HepG2 (cell line): ENCODE data around the gene UCHL3. TPM values are rescaled to one million over a fixed set of nuclear protein-coding genes. Genes with fewer than 3 reads are reported as not detected.

Experiments
- ATAC-seq: fragments of 200-7000 bp; cut with Tn5 transposase; 3 replicates; pipeline ENCODE4 v1.9.1; 2020; ENCODE audit warnings: mild to moderate bottlenecking, moderate library complexity
- BruUV-seq: library from RNA; stranded (reverse); fragments of 400-500 nt; replicated peaks from 2 replicates; lab custom pipeline; 2021; lab: Mats Ljungman, UMichigan
- CTCF ChIA-PET: fragments of 300-600 bp; formaldehyde crosslinking; extraction: SDS; loops from one replicate; lab custom pipeline; 2021; ENCODE audit warnings: low total read pairs, inconsistent platforms, low intra/inter-chr PET ratio; lab: Yijun Ruan, JAX
- POLR2A ChIA-PET: fragments of 350-600 bp; sonication (Branson Sonifier 250); formaldehyde crosslinking; loops from one replicate; lab custom pipeline; 2020; ENCODE audit warnings: antibody characterized with exemption, inconsistent platforms; lab: Yijun Ruan, JAX
- DNase-seq: peaks from one replicate; pipeline ENCODE4 v3.0.0-alpha.2; 2015; ENCODE audit warnings: low spot score
- FAIRE-seq: peaks from 3 replicates; lab custom pipeline; 2011; peaks lifted over from hg19 to GRCh38; lab: Jason Lieb, UNC
- H2AFZ ChIP-seq: one replicate; pipeline ENCODE4 v1.6.1; 2011; ENCODE audit warnings: low read length, inconsistent platforms
- H3K27ac ChIP-seq: fragments of 300-600 bp; 3 replicates; pipeline ENCODE4 v1.8.0; 2011; ENCODE audit warnings: mixed run types, mild to moderate bottlenecking, mixed read lengths, low read length, inconsistent platforms; ENCODE audit not compliant: insufficient read depth; ENCODE audit errors: extremely low read length
- H3K27me3 ChIP-seq, 2 experiments: fragments of 200-600 bp in 1 of 2; 2 replicates in 1 of 2; 3 replicates in 1 of 2; pipeline versions ENCODE4 v1.6.0 to v1.8.0; 2011; ENCODE audit warnings: low read length in 2 of 2, mild to moderate bottlenecking in 2 of 2, moderate library complexity in 2 of 2, inconsistent platforms in 1 of 2; ENCODE audit not compliant: insufficient read depth in 2 of 2, control insufficient read depth in 1 of 2
- H3K36me3 ChIP-seq, 2 experiments: fragments of 200-600 bp in 1 of 2; replicated peaks in 1 of 2; 2 replicates in 1 of 2; 3 replicates in 1 of 2; pipeline versions ENCODE4 v1.5.1 to v1.8.0; 2011; ENCODE audit warnings: low read length in 2 of 2, inconsistent platforms in 1 of 2; ENCODE audit not compliant: insufficient read depth in 2 of 2, control insufficient read depth in 1 of 2
- H3K4me1 ChIP-seq: 2 replicates; pipeline ENCODE4 v1.5.1; 2012; ENCODE audit warnings: low read length, inconsistent platforms; ENCODE audit not compliant: insufficient read depth
- H3K4me2 ChIP-seq: 2 replicates; pipeline ENCODE4 v1.6.0; 2011; ENCODE audit warnings: low read depth, low read length, inconsistent platforms
- H3K4me3 ChIP-seq, 3 experiments: fragments of 200-600 bp in 1 of 3; sonication (generic), shearing (Covaris generic) in 1 of 3; replicated peaks in 1 of 3; 2 replicates each; pipeline ENCODE4 v1.5.1; 2011 to 2016; ENCODE audit warnings: low read length in 3 of 3, inconsistent platforms in 2 of 3, low read depth in 2 of 3, mild to moderate bottlenecking in 2 of 3, control low read depth in 1 of 3, mixed read lengths in 1 of 3; ENCODE audit not compliant: insufficient read depth in 1 of 3
- H3K79me2 ChIP-seq: one replicate; pipeline ENCODE4 v1.6.1; 2011; ENCODE audit warnings: low read length, inconsistent platforms; ENCODE audit not compliant: insufficient read depth
- H3K9ac ChIP-seq: 2 replicates; pipeline ENCODE4 v1.6.0; 2011; ENCODE audit warnings: mild to moderate bottlenecking, low read depth, low read length, inconsistent platforms; ENCODE audit not compliant: insufficient read depth
- H3K9me3 ChIP-seq: 2 replicates; pipeline ENCODE4 v1.5.1; 2012; ENCODE audit warnings: mild to moderate bottlenecking, low read length
- H4K20me1 ChIP-seq: 2 replicates; pipeline ENCODE4 v1.6.0; 2011; ENCODE audit warnings: inconsistent platforms, mild to moderate bottlenecking, low read length, moderate library complexity; ENCODE audit not compliant: insufficient read depth
- ATF7-NPFF ChIP-seq: sonication (generic); formaldehyde crosslinking; IDR thresholded peaks from 2 replicates; pipeline ENCODE4 v1.8.1; 2023; ENCODE audit warnings: mild to moderate bottlenecking, low read depth, missing genetic modification reagents, moderate library complexity
- E2F5 ChIP-seq: sonication (generic); formaldehyde crosslinking; conservative IDR thresholded peaks from 2 replicates; pipeline ENCODE4 v1.4.0; 2020; ENCODE audit warnings: missing genetic modification reagents
- ELK4 ChIP-seq: sonication (generic); formaldehyde crosslinking; IDR thresholded peaks from 2 replicates; pipeline ENCODE4 v1.9.0; 2021; ENCODE audit warnings: missing genetic modification reagents, borderline replicate concordance
- LCORL ChIP-seq, 2 experiments: fragments of 450-650 bp in 1 of 2; sonication (generic) in 1 of 2; formaldehyde crosslinking in 1 of 2; IDR thresholded peaks; 2 replicates each; pipeline versions ENCODE4 v1.5.0 to v1.6.1; 2017 to 2020; ENCODE audit warnings: antibody characterized with exemption in 1 of 2, missing genetic modification reagents in 1 of 2
- NFE2 ChIP-seq: sonication (generic); formaldehyde crosslinking; IDR thresholded peaks from 2 replicates; pipeline ENCODE4 v1.4.0; 2020; ENCODE audit warnings: missing genetic modification reagents
- PCBP2 ChIP-seq: fragments of 200-400 bp; formaldehyde crosslinking; optimal IDR thresholded peaks from 2 replicates; pipeline ENCODE3; 2018; ENCODE audit warnings: low read length, low read depth; ENCODE audit not compliant: poor library complexity, severe bottlenecking
- SALL2 ChIP-seq: sonication (generic); formaldehyde crosslinking; IDR thresholded peaks from 2 replicates; pipeline ENCODE4 v1.8.1; 2023; ENCODE audit warnings: mild to moderate bottlenecking, missing genetic modification reagents, inconsistent platforms
- TERF1 ChIP-seq: sonication (generic); formaldehyde crosslinking; IDR thresholded peaks from 2 replicates; pipeline ENCODE4 v1.8.0; 2022; ENCODE audit warnings: mild to moderate bottlenecking, missing genetic modification reagents, moderate library complexity
- TFE3 ChIP-seq: IDR thresholded peaks from 2 replicates; pipeline ENCODE4 v1.6.1; 2016
- UBTF ChIP-seq: sonication (generic); formaldehyde crosslinking; IDR thresholded peaks from 2 replicates; pipeline ENCODE4 v1.4.0; 2020; ENCODE audit warnings: mild to moderate bottlenecking, missing genetic modification reagents
- ZBTB14 ChIP-seq: sonication (generic); formaldehyde crosslinking; IDR thresholded peaks from 2 replicates; pipeline ENCODE4 v1.4.0; 2020; ENCODE audit warnings: missing genetic modification reagents
- ZFP90 ChIP-seq: sonication (generic); formaldehyde crosslinking; IDR thresholded peaks from 2 replicates; pipeline ENCODE4 v1.8.0; 2022; ENCODE audit warnings: missing genetic modification reagents, mild to moderate bottlenecking, inconsistent platforms, borderline replicate concordance
- ZNF567 ChIP-seq: sonication (generic); formaldehyde crosslinking; IDR thresholded peaks from 2 replicates; pipeline ENCODE4 v1.8.1; 2023; ENCODE audit warnings: mild to moderate bottlenecking, missing genetic modification reagents, borderline replicate concordance
- WGBS: methylation state at CpG from one replicate; pipeline ENCODE4 v1.1.6; 2017; ENCODE audit warnings: low lambda C conversion rate; 5-methylcytosine and 5-hydroxymethylcytosine counted together
- in situ Hi-C: cut with HindIII; loops from 2 replicates; pipeline ENCODE4 v1.10.0; 2017; ENCODE audit warnings: low pct_unique_long_range_greater_than_20kb; ENCODE audit not compliant: extremely low pct_ligation_motif_present
- intact Hi-C: fragments of 100-400 bp; cut with micrococcal nuclease; formaldehyde crosslinking; loops from one replicate; pipeline ENCODE4 v1.10.0; 2022; ENCODE audit not compliant: unreplicated experiment
- polyA plus RNA-seq, 8 experiments: library from polyadenylated mRNA; depleted of rRNA in 3 of 8; stranded (reverse) in 7 of 8; unstranded in 1 of 8; fragments of >200 nt; fragmentation: Illumina TruSeq in 4 of 8; extraction: Trizol in 4 of 8; gene quantifications; 2 replicates each; pipeline versions ENCODE4 v1.2.1 to v1.2.3, GENCODE V29; 2011 to 2016; ENCODE audit warnings: low read depth in 4 of 8, missing spikeins in 1 of 8, mixed read lengths in 1 of 8; ENCODE audit not compliant: insufficient read depth in 1 of 8
- total RNA-seq, 5 experiments: library from RNA; depleted of rRNA; stranded (reverse); fragments of >200 nt; fragmentation: Illumina TruSeq; extraction: Trizol; gene quantifications; 2 replicates each; pipeline ENCODE4 v1.2.3, GENCODE V29; 2016; ENCODE audit warnings: low read depth in 1 of 5

Gene UCHL3
- total and polyA plus RNA-seq, 2 of the 13 experiments (the other 11 are each of a cell fraction or from before 2014, with no cell fraction given), result 36.2 to 93.3 TPM

- no peak for TF ChIP-seq ZBTB14 (CRISPR knock-in tag)
- 0 out of 2 replicates have a peak, but pooled peaks have one; percentile 1 for TF ChIP-seq ZFP90 (CRISPR knock-in tag)
- no peak for TF ChIP-seq ATF7-NPFF (CRISPR knock-in tag)
- no peak for TF ChIP-seq TERF1
- no peak for TF ChIP-seq ZNF567 (CRISPR knock-in tag)
Measured at GRCh38 chr13:75550159-75550567, 572 bp downstream of the UCHL3 start (continued).

- H3K4me3 ChIP-seq, result no peak overlapping the region
- FAIRE-seq (no peak), ATAC-seq (no peak), DNase-seq (no peak)
- H3K4me2 ChIP-seq, result no peak overlapping the region
- no peaks in the 10 kb centered on the region for H3K9me3 ChIP-seq
- peaks cover 28% of the 10 kb centered on the region for H3K4me1 ChIP-seq
- H3K27ac ChIP-seq, result no peak overlapping the region
- H3K79me2 ChIP-seq, result peaks cover 28% of the 10 kb centered on the region
- POLR2A ChIA-PET, result no interaction called here
- 97% methylated on average over 1 of the region's 1 CpG for WGBS
- no peaks in the 10 kb centered on the region for H4K20me1 ChIP-seq
- no TSS peak for BruUV-seq
- H3K27me3 ChIP-seq, result no peaks in the 10 kb centered on the region; a peak in 1 of 5 replicates
- peaks cover 2 to 18% of the 10 kb centered on the region in 2 experiments; a peak in 3 of 5 replicates for H3K36me3 ChIP-seq
- H3K9ac ChIP-seq, result no peak overlapping the region
- in situ Hi-C loops, result no loop called here
- TF ChIP-seq SALL2 (CRISPR knock-in tag), result no peak
- TF ChIP-seq PCBP2, result no peak
- TF ChIP-seq NFE2 (CRISPR knock-in tag), result no peak
- TF ChIP-seq UBTF (CRISPR knock-in tag), result no peak
- TF ChIP-seq ELK4 (CRISPR knock-in tag), result no peak
- no peak for TF ChIP-seq TFE3 (CRISPR knock-in tag)
- TF ChIP-seq E2F5 (CRISPR knock-in tag), result no peak
- TF ChIP-seq LCORL (IDR thresholded peaks at IDR 0.05), result no peak
- no peak for TF ChIP-seq LCORL (CRISPR knock-in tag; IDR thresholded peaks at IDR 0.05)
- TF ChIP-seq, all 625 proteins: peak for 0
- CTCF ChIA-PET, result no interaction called here
- H2AFZ ChIP-seq, result no peak overlapping the region
- intact Hi-C loops, result no loop called here
Measured at GRCh38 chr13:75554464-75554863, 4.9 kb downstream of the UCHL3 start.
